ENCODE measurements around the gene TMEM123. TPM values are rescaled to one million over a fixed set of nuclear protein-coding genes. Genes with fewer than 3 reads are reported as not detected.
A peak's percentile ranks its signal among the peaks of the same experiment; 100 is the strongest.

Gene TMEM123
- total and polyA plus RNA-seq, 2 of the 13 experiments (the other 11 are each of a cell fraction or from before 2014, with no cell fraction given) = 365 to 2,761 TPM

DNA sequence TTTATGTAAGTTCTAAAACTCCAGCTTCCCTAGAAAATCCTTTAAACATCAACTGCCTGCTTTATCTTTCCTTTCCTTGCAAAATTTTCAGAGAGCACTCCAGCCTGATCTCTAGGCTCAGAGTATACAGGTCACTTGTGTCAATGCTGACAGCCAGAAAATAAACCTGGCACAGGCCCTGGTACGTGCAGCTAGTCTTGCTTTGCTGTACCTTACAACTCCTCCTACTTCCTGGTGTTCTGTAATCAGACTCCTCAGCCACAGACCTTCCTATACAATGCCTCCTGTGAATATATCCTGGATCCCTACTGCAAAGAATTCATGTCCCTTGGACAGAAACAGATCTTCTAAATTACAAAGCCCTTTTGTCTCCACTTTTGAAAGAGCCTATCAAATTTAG, 24.2 kb upstream of the TMEM123 start (continued):
- TF ChIP-seq FOXO1 (CRISPR knock-in tag; IDR thresholded peaks at IDR 0.05) (peak; percentile 71; the same call in 1 of the 2 replicates), PAWR (CRISPR knock-in tag; IDR thresholded peaks at IDR 0.05; ENCODE audit: borderline replicate concordance) (no peak), ZNF136 (CRISPR knock-in tag; IDR thresholded peaks at IDR 0.05; ENCODE audit: low read depth) (no peak), AFF4 (CRISPR knock-in tag; IDR thresholded peaks at IDR 0.05) (no peak), ZFP36L2 (CRISPR knock-in tag; IDR thresholded peaks at IDR 0.05) (no peak), ZBTB43 (CRISPR knock-in tag; conservative IDR thresholded peaks at IDR 0.05) (peak; percentile 39; the same call in 1 of the 2 replicates), DR1 (CRISPR knock-in tag; IDR thresholded peaks at IDR 0.05) (no peak), CBX5 (CRISPR knock-in tag; IDR thresholded peaks at IDR 0.05; ENCODE audit: borderline replicate concordance) (no peak), KLF13 (CRISPR knock-in tag; IDR thresholded peaks at IDR 0.05) (no peak), STAT5B (CRISPR knock-in tag; IDR thresholded peaks at IDR 0.05) (no peak), ZNF691 (CRISPR knock-in tag; IDR thresholded peaks at IDR 0.05; ENCODE audit: borderline replicate concordance, low read depth) (no peak; the same call in 1 of the 2 replicates), MATR3 (CRISPR knock-in tag; IDR thresholded peaks at IDR 0.05) (no peak), TEAD3 (CRISPR knock-in tag; optimal IDR thresholded peaks at IDR 0.05; ENCODE audit: borderline replicate concordance) (peak; percentile 79), ZNF660 (CRISPR knock-in tag; IDR thresholded peaks at IDR 0.05; ENCODE audit: borderline replicate concordance, low read depth) (no peak), CBX1 (IDR thresholded peaks at IDR 0.05; ENCODE audit: low read depth) (no peak), NFE2L2 (IDR thresholded peaks at IDR 0.05; ENCODE audit: low read length) (no peak), NR2F6 (IDR thresholded peaks at IDR 0.05) (peak; percentile 83), NR2F6 (CRISPR knock-in tag; IDR thresholded peaks at IDR 0.05) (peak; percentile 87), KMT2A (CRISPR knock-in tag; IDR thresholded peaks at IDR 0.05) (peak; percentile 56; the same call in 1 of the 2 replicates), FOXO4 (CRISPR knock-in tag; conservative IDR thresholded peaks at IDR 0.05) (no peak), PHF20 (CRISPR knock-in tag; IDR thresholded peaks at IDR 0.05) (peak; percentile 31; the same call in 1 of the 2 replicates), AGO2 (optimal IDR thresholded peaks at IDR 0.05; ENCODE audit: low read depth, low read length) (no peak), ZNF772 (CRISPR knock-in tag; IDR thresholded peaks at IDR 0.05) (no peak; the same call in 1 of the 2 replicates)
- TF ChIP-seq, protein P1, sequence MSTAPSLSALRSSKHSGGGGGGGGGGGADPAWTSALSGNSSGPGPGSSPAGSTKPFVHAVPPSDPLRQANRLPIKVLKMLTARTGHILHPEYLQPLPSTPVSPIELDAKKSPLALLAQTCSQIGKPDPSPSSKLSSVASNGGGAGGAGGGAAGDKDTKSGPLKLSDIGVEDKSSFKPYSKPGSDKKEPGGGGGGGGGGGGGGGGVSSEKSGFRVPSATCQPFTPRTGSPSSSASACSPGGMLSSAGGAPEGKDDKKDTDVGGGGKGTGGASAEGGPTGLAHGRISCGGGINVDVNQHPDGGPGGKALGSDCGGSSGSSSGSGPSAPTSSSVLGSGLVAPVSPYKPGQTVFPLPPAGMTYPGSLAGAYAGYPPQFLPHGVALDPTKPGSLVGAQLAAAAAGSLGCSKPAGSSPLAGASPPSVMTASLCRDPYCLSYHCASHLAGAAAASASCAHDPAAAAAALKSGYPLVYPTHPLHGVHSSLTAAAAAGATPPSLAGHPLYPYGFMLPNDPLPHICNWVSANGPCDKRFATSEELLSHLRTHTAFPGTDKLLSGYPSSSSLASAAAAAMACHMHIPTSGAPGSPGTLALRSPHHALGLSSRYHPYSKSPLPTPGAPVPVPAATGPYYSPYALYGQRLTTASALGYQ (CRISPR knock-in tag; IDR thresholded peaks at IDR 0.05) = peak; percentile 81; the same call in 1 of the 2 replicates

All from HepG2 (cell line).